ENCODE results near the gene NRP1.
"Not testable (repeated sequence)": the region's sequence is repeated elsewhere in the genome, so short reads cannot be mapped to it uniquely, and the experiment has no call there.

Gene NRP1

DNA sequence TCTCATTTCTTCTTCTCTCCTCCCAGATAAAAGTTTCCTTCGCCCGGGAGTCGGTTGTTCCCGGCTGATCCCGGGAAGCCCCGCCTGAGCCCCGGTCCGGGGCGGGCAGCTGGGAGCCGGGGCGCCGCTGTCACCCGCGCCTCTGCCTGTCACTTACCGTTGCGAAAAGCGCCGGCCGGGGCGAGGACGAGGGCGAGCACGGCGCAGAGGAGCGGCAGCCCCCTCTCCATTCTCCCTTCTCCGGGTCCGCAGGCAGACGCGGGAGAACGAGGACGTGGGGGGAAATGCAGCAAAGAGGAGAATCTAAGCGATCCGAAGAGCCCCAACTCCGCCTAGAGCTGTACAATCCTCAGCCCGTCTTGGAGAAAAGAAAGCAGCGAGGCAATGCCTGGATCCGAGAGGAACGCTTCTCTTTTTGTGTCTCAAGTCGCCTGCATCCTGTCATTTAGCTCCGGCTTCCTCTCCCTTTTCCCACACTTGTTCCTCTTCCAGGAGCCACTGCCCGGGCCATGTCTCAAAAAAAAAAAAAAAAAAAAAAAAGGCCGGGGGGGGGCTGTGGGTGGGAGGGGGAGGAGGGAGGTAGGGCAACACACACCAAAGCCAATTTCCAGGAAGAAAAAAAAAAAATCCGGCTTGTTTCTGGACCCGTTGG is at the start of gene NRP1:
Gene NRP1 (minus strand): TSS at position 515 of the 652 bp plus-strand sequence. CDS start 285 bp downstream, at position 230.
- DNase-seq (ENCODE audit: low read depth, low spot score) = peak; percentile 69

DNA sequence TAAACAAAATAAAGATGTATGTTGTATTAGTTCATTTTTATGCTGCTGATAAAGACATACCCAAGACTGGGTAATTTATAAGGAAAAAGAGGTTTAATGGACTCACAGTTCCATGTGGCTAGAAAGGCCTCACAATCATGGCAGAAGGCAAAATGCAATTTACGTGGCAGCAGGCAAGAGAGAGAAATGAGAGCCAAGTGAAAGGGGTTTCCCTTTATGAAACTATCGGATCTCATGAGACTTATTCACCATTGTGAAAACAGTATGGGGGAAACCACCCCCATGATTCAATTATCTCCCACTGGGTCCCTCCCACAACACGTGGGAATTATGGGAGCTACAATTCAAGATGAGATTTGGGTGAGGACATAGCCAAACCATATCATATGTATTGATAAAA is 49.7 kb upstream of the NRP1 start:
- not testable (repeated sequence) for DNase-seq (ENCODE audit: low read depth, low spot score)

DNA sequence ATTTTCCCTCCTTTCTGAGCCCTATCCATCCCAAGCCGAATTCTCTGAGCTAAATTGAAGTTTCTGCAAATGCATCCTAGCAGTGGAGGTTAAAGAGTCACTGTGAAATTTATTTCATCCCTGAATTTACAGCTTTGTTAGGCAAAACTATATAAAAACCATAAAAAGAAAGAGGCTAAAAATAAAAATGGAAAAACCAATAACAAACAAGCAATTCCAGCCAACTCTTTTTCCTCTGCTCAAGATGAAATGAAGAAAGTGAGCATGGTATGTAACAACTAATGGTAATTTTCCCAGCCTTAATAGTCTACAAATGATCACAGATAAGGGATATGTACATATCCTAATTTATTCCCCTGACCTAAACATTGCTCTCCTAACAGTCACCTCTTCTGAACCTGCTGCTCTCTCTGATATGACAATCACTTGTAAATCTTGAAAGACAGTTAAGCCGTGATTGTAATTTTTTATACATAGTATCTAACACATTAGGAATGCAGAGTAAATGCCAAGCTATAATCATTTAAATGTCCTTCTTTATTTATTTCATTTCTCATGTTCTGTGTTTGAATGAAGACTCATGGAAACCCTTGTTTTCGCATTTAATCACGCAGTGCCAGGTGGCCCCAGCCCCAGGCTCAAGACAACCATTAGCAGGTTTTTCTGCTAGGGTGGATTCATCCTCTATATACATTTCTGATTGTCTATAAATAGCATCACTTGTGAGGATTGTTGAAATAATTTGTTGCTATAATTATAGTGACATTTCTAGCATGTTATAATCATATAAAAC is 48.6 kb upstream of the NRP1 start:
- no peak for DNase-seq (ENCODE audit: low read depth, low spot score)

DNA sequence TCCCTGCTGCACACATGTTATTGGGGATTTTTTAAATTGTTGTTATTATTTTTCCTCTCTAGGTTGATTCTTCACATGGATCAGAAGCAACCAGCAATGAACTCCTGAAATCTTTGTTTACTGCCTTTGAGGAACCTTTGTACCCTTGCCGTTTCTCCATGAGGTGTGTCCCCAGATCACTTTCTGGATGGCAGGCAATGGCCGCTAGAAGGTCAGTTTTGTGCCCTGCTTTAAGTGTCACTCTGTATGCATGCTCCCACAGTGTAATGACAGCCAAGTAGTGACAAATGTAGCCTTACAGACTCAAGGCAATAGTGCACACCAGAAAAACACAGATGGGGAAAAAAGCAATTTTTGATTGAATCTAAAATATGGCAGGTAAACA is 47.7 kb upstream of the NRP1 start:
- no peak for DNase-seq (ENCODE audit: low read depth, low spot score)

DNA sequence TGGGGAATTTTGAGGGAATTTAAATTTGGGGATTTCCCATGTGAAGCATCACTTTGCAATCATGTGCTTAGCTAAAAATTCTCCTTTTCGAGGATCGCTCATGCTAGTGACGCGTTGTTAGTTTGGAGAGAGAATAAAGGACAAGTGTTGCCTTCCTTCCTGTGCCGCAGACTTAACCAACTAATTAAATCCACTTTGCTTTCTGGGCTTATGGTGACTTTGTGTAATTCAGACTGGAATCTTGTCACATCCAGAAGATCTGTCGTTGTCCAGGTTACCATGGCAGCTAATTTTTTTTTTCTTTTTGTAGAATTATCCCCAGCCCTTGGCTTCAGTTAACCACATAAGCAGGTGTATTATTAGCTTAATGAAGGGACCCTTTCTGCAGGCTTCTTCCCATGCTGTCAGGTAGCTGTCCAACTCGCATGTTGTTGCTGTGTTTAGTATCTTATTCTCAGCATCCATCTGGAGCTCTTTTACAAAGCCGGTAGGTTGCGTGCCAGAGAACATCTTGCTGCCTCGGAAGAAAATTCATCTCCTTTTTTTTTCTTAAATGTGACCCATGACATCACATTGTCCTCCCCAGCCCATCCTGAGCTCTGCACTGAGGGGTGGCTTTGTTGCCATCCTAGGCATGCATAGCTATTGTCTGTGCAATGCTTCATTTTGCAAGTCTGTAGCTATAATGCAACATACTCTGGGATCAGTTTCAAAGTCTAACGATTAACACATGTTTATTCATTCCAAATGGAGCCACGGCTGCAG is 47.2 kb upstream of the NRP1 start:
- peak; percentile 17 for DNase-seq (ENCODE audit: low read depth, low spot score)

DNA sequence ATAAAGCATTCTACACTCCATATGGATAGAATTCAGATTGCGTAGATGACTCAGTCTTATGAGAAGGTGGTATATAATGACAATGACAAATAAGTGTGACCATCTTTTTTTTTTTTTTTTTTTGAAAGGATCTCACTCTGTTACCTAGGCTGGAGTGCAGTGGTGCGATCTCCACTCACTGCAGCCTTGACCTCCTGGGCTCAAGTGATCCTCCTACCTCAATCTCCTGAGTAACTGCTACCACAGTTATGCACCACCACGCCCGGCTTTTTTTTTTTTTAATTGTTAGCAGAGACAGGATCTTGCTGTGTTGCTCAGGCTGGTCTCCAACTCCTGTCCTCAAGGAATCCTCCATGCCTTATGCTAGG is 43.2 kb upstream of the NRP1 start:
- peak; percentile 24 for DNase-seq (ENCODE audit: low read depth, low spot score)

DNA sequence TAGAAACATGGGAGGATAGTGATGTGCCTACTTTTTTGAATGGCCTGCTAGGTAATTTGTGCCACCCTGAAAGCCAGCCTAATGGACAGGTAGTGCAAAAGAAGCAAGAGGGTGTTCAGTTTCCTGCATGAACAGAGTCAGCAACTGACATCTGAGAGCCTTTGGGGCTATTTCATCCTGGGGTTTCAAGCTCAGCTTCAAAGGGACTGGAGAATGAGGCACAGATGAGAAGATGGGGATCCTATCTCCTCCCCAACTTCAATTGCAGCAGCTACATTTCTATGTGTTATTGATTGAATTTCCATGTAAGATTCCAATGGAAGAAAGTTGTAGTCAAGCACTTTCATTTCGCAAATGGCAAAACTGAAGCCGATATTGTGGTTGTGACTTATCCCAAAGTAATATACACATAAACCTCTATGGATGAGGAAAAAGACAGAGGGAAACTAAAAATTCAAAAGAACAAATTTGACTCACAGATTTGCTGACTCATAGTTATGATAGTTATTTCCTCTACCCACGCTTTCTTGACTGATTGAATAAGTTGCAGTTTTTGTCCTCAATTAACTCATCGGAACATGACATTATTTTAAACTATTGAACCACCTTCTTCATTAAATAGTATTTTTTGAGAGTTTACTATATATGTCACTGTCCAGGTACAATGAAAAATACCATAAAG is 42.6 kb upstream of the NRP1 start:
- DNase-seq (ENCODE audit: low read depth, low spot score) = peak; percentile 36

DNA sequence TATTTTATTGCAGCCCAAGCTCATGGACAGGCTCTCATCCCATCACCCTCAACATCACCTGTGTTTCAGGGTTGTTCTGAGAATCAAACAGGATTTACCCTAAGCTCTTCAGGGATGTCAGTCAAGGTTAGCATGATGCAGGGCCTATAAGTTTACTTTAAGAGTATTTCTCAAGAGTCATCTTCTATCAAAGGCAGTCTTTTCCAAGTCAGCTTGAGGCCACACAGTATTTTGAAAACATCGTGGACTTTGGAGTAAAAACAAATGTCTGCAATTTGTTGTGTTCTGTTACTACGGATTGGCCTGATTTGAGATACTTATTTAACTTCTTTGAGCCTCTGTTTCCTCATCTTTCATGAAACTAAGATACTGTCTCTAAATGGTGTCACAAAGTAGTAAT is 42.0 kb upstream of the NRP1 start:
- DNase-seq (ENCODE audit: low read depth, low spot score) = no peak

DNA sequence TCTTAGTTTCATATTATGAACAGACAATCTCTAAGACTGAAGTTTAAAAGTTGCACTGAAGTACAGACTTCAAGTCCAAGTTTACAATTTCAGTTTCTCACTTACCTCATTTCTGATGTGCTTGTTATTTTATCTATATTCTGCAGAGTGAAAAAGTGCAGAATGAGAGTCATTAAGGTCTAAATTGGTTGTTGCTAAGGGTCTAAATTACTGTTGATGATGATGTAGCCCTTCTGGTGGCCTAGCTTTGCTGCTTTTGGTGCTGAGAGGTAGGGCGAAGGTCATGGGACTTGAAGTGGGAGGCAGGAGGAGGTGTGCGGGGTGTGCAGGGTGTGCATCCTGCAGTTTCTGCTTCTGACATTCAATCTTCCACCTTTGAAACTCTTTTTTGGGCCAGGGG is 38.8 kb upstream of the NRP1 start:
- DNase-seq (ENCODE audit: low read depth, low spot score) = no peak

DNA sequence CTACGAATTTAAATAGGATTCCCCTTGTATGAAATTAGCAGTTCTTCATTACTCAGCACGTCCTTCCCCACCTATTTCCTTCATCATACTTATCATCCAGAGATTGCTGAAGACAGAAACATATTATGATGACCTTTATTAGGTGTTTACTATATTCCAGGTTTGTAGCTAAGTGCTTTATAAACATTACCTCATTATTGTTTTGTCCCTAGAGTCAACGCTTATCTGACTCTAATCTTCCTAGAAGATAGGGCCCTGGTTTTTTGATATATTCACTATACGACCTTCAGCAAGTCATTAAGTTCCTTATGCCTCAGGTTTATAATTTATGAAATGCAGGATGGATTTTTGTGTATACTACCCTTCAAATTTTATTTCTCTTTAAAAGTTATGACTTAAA is 36.8 kb upstream of the NRP1 start:
- no peak for DNase-seq (ENCODE audit: low read depth, low spot score)

DNA sequence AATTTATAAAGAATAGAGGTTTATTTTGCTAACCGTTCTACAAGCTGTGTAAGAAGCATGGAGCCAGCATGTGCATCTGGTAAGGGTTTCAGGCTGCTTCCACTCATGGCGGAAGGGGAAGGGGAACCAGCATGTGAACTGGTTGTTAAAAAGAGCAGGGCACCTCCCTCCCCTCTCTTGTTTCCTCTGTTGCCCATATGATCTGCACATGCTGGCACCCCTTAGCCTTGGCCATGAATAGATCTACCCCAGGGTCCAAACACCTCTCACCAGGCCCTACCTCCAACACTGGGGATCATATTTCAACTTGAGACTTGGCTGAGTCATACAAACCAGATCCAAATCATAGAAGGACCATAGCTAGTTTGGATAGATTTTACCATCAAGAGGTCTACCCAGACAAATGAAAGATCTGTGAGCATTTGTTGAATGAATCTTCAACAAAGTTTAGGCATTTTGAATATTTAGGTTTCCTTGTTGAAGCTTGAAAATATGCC is 36.0 kb upstream of the NRP1 start:
- no peak for DNase-seq (ENCODE audit: low read depth, low spot score)

DNA sequence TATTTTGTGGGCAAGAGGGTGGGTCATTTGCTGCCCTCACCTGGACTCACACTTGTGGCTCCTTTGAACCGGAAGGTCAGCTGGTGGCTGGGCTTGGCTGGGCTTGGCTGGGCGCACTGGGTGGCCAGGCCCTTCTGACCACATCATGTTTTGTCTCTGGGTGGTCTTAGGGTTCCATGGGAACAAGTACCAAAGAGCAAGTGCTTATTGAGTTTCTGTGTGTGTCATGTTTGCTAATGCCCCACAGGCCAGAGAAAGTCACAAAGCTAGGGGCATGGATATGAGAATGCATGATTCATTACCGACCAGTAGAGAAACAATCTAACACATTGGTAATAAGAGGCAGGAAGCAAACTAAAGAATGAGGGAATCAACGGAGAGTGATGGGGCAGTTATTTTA is 33.6 kb upstream of the NRP1 start:
- no peak for DNase-seq (ENCODE audit: low read depth, low spot score)

DNA sequence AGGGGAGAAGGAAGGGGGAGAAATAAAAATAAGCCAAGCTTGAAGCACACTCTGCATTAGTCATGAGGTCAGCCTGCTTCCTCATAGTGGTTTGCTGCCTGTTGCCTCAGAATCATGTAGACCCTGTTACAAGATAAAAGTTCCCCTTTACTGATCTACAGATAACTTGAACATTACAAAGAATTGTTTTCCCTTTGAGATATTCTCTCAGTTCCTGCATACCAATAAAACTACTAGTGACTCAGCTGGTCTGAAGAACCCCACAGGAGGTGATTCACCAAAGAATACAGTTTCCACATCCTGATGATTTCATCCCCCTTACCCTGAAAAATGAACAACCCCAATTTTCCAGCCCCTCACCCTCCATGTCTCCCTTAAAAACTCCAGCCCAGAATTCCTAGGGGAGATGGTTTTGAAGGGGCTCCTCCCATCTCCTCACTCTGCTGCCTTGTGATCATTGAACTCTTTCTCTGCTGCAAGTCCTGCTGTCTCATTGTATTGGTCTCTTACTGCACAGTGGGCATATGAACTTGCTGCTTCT is 31.5 kb upstream of the NRP1 start:
- DNase-seq (ENCODE audit: low read depth, low spot score) = peak; percentile 68

DNA sequence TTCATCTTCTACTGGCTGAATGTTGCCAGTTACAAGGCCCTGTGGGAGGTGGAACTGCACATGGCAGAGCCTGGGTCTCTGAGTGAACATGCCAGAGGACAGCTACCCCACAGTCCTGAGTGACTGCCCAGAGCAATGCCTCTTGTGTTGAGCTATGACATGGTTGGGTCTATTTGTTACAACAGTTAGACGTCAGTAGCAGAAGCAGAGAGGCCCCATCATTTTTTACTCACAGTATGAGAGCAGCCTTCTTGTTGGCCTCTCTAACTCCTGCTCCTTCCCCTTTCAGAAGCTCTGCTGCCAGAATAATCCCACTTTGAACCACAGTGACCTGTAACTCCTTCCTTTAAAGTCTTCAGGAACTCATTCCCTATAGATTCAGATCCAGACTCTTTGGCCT is 30.8 kb upstream of the NRP1 start:
- no peak for DNase-seq (ENCODE audit: low read depth, low spot score)

DNA sequence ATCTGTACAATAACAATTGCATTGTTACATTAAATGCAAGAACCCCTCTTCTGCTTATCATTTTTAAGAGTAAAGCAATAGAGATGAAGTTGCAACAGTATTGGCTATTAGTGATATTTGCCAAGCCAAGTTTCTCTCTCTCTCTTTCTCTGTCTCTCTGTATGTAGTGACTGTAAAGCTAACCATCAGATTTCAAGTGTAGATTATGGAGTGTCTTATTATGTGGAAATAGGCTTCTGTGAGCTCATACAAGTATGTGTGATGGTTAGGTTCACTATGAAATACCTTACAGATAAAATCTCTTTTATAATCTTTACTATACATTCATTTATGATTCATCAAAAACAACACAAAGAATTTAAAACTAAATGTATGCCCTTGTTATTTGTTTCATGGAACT is 28.6 kb upstream of the NRP1 start:
- DNase-seq (ENCODE audit: low read depth, low spot score) = no peak

DNA sequence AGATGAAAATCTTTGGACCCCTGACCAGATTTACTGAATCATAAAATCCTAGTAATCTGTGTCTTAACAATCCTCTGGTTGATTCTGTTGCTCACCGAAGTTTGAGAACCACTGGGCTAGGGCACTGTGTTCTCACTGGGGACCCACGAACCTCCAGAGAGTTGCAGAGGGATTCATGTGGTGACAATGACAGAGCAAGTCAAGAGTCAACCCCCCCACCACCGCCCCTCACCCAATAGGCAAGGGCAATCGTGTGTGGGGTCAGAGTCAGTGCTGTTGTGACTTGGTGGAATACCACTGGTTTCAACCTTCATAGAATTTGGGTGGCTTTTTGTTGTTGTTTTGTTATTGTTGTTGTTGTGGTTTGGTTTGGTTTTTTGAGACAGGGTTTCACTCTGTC is 23.5 kb upstream of the NRP1 start:
- DNase-seq (ENCODE audit: low read depth, low spot score) = no peak

DNA sequence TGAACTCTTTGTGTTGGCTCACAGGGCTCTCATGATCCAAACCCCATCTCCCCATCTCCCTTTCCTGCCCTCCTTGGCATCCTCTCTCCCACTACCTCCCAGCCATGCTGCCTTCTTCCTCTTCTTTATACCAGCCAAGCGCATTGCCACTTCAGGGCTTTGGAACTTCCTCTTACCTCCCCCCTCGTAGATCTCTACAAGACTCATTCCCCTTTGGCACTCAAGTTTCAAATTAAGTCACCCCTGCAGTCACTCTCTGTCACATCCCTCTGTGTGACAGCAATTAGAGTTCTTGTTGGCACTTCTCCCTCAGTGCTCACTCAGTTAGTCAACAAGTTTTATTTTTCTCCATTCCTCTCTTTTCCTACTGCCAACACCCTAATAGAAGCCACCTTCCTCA is 20.8 kb upstream of the NRP1 start:
- no peak for DNase-seq (ENCODE audit: low read depth, low spot score)

DNA sequence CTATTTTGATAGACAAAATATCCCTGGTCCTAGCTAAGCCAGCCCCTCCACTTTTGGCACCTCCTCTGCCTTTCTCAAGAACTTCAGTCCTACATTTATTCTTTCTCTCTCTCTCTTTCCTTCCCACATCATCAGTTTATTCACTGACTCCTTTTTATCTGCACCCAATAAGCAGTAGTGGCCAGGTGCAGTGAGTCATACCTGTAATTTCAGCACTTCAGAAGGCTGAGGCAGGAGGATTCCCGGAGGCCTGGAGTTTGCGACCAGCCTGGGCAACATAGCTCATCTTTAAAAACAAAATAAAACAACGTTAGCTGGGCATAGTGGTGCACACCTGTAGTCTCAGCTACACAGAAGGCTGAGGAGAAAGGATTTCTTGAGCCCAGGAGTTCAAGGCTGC is 19.4 kb upstream of the NRP1 start:
- DNase-seq (ENCODE audit: low read depth, low spot score) = no peak

DNA sequence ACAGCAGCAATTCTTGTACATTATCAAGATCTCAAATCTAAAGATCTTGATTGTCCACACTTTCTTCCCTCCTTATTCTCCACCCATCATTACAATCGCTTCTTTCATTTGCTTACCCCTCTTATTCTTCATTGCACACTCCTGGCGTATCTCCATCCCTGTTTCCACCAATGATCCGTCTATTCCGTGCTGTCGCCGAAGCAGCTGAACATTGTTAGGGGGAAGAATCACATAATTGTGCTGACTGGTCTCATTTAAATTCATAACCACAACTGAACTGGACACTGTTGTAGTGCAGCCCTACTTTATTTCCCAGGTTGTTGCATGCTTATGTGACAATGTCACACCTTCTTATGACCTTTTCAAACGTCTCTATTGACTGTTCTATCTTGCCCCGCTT is 18.9 kb upstream of the NRP1 start:
- DNase-seq (ENCODE audit: low read depth, low spot score) = peak; percentile 29

DNA sequence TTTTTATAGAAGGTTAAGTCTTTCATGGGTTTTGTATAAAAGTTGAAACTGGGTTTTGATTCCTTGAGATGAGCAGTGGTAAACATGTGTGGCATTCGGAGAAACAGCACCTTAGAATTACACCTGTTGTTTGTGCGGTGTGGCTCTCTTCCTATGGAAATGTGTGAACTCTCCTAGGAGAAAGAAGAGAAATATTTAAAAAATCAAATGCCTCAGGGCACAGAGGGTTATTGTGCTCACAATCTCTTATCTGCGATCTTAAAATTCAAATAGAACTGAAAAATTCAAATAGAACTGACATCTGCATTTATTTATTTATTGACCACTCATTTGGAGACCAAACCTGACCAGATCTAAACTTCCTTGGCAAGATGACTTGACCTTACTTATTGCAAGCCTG is 18.1 kb upstream of the NRP1 start:
- DNase-seq (ENCODE audit: low read depth, low spot score) = no peak

DNA sequence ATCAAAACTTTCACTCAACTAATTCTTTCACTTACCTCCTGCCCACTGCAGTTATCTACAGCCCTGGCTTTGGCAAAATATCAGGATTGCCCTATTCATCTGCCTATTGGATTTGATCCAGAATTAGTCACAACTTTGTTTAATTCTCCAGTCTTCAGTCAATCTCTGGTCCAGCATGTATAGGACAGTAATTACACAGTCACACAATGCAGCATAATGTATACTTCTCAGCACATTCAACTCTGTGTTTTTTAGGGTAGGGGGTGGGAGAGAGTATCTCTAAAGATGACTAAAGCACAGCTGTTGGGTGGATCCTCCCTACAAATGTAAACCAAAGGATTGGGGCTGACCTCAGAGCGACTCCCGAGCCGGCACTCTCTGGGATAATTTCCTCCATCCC is 17.7 kb upstream of the NRP1 start:
- peak; percentile 62 for DNase-seq (ENCODE audit: low read depth, low spot score)

DNA sequence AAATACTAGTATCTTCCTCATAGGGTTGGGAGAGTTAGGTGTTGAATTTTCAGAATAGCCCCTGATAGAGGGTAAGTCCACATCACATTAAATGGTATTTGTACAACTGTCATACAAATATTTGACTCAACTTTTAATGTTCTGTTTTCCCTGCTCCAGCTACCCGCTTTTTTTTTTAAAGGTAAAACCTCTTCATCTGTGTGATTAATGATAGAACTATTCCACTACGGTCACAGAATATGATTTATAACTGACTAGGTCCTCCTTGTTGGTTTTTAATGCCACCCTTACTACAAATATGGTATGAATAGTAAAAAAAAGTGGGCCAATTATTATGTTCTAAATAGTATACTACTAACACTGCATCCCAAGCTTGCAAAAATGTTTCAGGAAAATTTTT is 15.6 kb upstream of the NRP1 start:
- no peak for DNase-seq (ENCODE audit: low read depth, low spot score)
